ENCODE measurements around the gene EFS. TPM values are rescaled to one million over a fixed set of nuclear protein-coding genes. Genes with fewer than 3 reads are reported as not detected.

EFS gene
- total RNA-seq, 1 experiment from 2014 or later, result not detected

DNA sequence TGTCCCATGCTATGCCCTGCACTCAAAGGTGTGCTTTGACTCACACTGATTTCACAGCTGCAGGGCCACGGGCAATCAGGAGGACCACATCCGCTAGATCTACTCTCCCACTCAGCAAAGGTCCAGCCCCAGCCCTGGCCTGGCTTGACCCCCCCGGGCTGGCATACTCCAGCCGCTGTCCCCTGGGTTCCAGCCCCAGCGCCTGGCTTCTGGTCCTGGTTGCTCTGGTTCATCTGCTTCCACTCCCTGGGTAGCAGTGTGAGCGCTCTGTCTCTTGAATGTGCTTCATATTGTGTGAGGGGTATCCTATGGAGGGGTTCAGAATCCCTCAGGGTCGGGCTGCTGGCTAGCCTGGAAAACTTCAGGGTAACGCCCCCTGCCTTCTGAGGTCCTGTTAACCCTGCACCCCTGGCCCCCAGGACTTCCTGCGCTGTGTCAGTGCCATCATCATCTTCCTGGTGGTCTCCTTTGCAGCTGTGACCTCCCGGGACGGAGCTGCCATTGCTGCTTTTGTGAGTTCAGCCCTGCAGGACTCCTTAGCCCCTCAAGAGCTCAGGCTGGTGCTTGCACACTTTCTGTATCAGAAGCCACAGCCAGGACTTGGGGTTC is 13.7 kb upstream of the EFS start:
- Histone ChIP-seq H3K27me3 (ENCODE audit: control insufficient read depth, insufficient read depth, low read length) (no peaks in the 10 kb centered on the region), H3K36me3 (ENCODE audit: control insufficient read depth, insufficient read depth, low read length) (no peaks in the 10 kb centered on the region), H3K9me3 (ENCODE audit: control insufficient read depth, insufficient read depth, low read depth, low read length) (no peaks in the 10 kb centered on the region), H3K27ac (ENCODE audit: low read length) (no peak overlapping the region), H3K4me1 (ENCODE audit: control insufficient read depth, insufficient read depth, low read length) (no peaks in the 10 kb centered on the region), H3K4me3 (ENCODE audit: low read depth in 2 of 2, low read length in 2 of 2) (no peak overlapping the region)
- ChIA-PET CTCF (interaction anchor here (0.5 to 1.0 kb wide), 2 partner anchors 18 to 112 kb away, joined by 3 to 7 read pairs; no protein-coding TSS in a partner anchor), POLR2A (no interaction called here)
- BruUV-seq (replicated peaks), result no TSS peak
- ATAC-seq (no peak), DNase-seq (ENCODE audit: low read depth, low spot score) (no peak)
- intact Hi-C loops (cut with micrococcal nuclease; ENCODE audit: unreplicated experiment), result no loop called here
- in situ Hi-C loops (cut with HindIII; ENCODE audit: low pct_unique_long_range_greater_than_20kb, low sequenced_read_pairs), result no loop called here
- no peak for TF ChIP-seq POLR2AphosphoS5 (IDR thresholded peaks at IDR 0.05; ENCODE audit: low read depth, low read length)
- TF ChIP-seq TCF7L2 (IDR thresholded peaks at IDR 0.05; ENCODE audit: low read depth, low read length), result no peak
- TF ChIP-seq, protein P1, sequence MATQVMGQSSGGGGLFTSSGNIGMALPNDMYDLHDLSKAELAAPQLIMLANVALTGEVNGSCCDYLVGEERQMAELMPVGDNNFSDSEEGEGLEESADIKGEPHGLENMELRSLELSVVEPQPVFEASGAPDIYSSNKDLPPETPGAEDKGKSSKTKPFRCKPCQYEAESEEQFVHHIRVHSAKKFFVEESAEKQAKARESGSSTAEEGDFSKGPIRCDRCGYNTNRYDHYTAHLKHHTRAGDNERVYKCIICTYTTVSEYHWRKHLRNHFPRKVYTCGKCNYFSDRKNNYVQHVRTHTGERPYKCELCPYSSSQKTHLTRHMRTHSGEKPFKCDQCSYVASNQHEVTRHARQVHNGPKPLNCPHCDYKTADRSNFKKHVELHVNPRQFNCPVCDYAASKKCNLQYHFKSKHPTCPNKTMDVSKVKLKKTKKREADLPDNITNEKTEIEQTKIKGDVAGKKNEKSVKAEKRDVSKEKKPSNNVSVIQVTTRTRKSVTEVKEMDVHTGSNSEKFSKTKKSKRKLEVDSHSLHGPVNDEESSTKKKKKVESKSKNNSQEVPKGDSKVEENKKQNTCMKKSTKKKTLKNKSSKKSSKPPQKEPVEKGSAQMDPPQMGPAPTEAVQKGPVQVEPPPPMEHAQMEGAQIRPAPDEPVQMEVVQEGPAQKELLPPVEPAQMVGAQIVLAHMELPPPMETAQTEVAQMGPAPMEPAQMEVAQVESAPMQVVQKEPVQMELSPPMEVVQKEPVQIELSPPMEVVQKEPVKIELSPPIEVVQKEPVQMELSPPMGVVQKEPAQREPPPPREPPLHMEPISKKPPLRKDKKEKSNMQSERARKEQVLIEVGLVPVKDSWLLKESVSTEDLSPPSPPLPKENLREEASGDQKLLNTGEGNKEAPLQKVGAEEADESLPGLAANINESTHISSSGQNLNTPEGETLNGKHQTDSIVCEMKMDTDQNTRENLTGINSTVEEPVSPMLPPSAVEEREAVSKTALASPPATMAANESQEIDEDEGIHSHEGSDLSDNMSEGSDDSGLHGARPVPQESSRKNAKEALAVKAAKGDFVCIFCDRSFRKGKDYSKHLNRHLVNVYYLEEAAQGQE (IDR thresholded peaks at IDR 0.05; ENCODE audit: insufficient read depth in 1 of 2, low read depth in 2 of 2, low read length in 1 of 2), result no peak
- no peak for TF ChIP-seq SIN3A (IDR thresholded peaks at IDR 0.05; ENCODE audit: borderline replicate concordance, insufficient read depth, low read depth, low read length)
- TF ChIP-seq, protein P2, sequence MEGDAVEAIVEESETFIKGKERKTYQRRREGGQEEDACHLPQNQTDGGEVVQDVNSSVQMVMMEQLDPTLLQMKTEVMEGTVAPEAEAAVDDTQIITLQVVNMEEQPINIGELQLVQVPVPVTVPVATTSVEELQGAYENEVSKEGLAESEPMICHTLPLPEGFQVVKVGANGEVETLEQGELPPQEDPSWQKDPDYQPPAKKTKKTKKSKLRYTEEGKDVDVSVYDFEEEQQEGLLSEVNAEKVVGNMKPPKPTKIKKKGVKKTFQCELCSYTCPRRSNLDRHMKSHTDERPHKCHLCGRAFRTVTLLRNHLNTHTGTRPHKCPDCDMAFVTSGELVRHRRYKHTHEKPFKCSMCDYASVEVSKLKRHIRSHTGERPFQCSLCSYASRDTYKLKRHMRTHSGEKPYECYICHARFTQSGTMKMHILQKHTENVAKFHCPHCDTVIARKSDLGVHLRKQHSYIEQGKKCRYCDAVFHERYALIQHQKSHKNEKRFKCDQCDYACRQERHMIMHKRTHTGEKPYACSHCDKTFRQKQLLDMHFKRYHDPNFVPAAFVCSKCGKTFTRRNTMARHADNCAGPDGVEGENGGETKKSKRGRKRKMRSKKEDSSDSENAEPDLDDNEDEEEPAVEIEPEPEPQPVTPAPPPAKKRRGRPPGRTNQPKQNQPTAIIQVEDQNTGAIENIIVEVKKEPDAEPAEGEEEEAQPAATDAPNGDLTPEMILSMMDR (IDR thresholded peaks at IDR 0.05), result no peak

GRCh38 chr14:23377573-23378563 is 12.9 kb upstream of the EFS start:
- CTCF ChIA-PET, result interaction anchor here (0.5 to 0.9 kb wide), 3 partner anchors 53 to 111 kb away, joined by 3 to 8 read pairs (median 5); no protein-coding TSS in a partner anchor
- POLR2A ChIA-PET, result no interaction called here
- Histone ChIP-seq H3K4me3 (ENCODE audit: low read depth in 2 of 2, low read length in 2 of 2) (no peak overlapping the region), H3K27me3 (ENCODE audit: control insufficient read depth, insufficient read depth, low read length) (no peaks in the 10 kb centered on the region), H3K9me3 (ENCODE audit: control insufficient read depth, insufficient read depth, low read depth, low read length) (no peaks in the 10 kb centered on the region), H3K27ac (ENCODE audit: low read length) (no peak overlapping the region), H3K4me1 (ENCODE audit: control insufficient read depth, insufficient read depth, low read length) (no peaks in the 10 kb centered on the region), H3K36me3 (ENCODE audit: control insufficient read depth, insufficient read depth, low read length) (no peaks in the 10 kb centered on the region)
- ATAC-seq, result no peak
- BruUV-seq (replicated peaks), result no TSS peak
- intact Hi-C loops (cut with micrococcal nuclease; ENCODE audit: unreplicated experiment) (no loop called here), in situ Hi-C loops (cut with HindIII; ENCODE audit: low pct_unique_long_range_greater_than_20kb, low sequenced_read_pairs) (no loop called here)
- no peak for DNase-seq (ENCODE audit: low read depth, low spot score)
- TF ChIP-seq, protein P2 (IDR thresholded peaks at IDR 0.05), result no peak
- TF ChIP-seq, protein P1 (IDR thresholded peaks at IDR 0.05; ENCODE audit: insufficient read depth in 1 of 2, low read depth in 2 of 2, low read length in 1 of 2), result no peak
- no peak for TF ChIP-seq TCF7L2 (IDR thresholded peaks at IDR 0.05; ENCODE audit: low read depth, low read length)
- TF ChIP-seq POLR2AphosphoS5 (IDR thresholded peaks at IDR 0.05; ENCODE audit: low read depth, low read length), result no peak
- TF ChIP-seq SIN3A (IDR thresholded peaks at IDR 0.05; ENCODE audit: borderline replicate concordance, insufficient read depth, low read depth, low read length), result no peak

Measured in Panc1 (cell line).